ENCODE data around the gene ATP6V1C2.
"Not testable (repeated sequence)": the region's sequence is repeated elsewhere in the genome, so short reads cannot be mapped to it uniquely, and the experiment has no call there.

Gene ATP6V1C2

GRCh38 chr2:10790228-10790973, 69.0 kb downstream of the ATP6V1C2 start:
- DNase-seq, result no peak

- no peak for DNase-seq
Measured at GRCh38 chr2:10792001-10792634, 70.7 kb downstream of the ATP6V1C2 start.

GRCh38 chr2:10792660-10793400, 71.4 kb downstream of the ATP6V1C2 start:
- no peak for DNase-seq

GRCh38 chr2:10793816-10794215, 72.4 kb downstream of the ATP6V1C2 start:
- DNase-seq, result no peak

- DNase-seq, result no peak
Measured at GRCh38 chr2:10794876-10795275, 73.4 kb downstream of the ATP6V1C2 start.

GRCh38 chr2:10795508-10796046, 74.1 kb downstream of the ATP6V1C2 start:
- no peak for DNase-seq

- no peak for DNase-seq
Measured at GRCh38 chr2:10796703-10797102, 75.3 kb downstream of the ATP6V1C2 start.

GRCh38 chr2:10798783-10799182, 77.4 kb downstream of the ATP6V1C2 start:
- no peak for DNase-seq

GRCh38 chr2:10800163-10800562, 78.7 kb downstream of the ATP6V1C2 start:
- DNase-seq, result no peak

GRCh38 chr2:10802657-10803056, 81.2 kb downstream of the ATP6V1C2 start:
- DNase-seq, result no peak

- DNase-seq, result not testable (repeated sequence)
Measured at GRCh38 chr2:10805990-10806389, 84.6 kb downstream of the ATP6V1C2 start.

- no peak for DNase-seq
Measured at GRCh38 chr2:10806543-10806942, 85.1 kb downstream of the ATP6V1C2 start.

- DNase-seq, result no peak
Measured at GRCh38 chr2:10810202-10811161, 89.1 kb downstream of the ATP6V1C2 start.

- no peak for DNase-seq
Measured at GRCh38 chr2:10811517-10811916, 90.1 kb downstream of the ATP6V1C2 start.

GRCh38 chr2:10812362-10813162, 91.1 kb downstream of the ATP6V1C2 start, which contains the start of gene PDIA6:
Gene PDIA6 (minus strand): TSS chr2:10812785. CDS start chr2:10812696, 89 bp downstream.
- peak; percentile 92 for DNase-seq

- not testable (repeated sequence) for DNase-seq
Measured at GRCh38 chr2:10813163-10814138, 92.0 kb downstream of the ATP6V1C2 start.

GRCh38 chr2:10814142-10814541, 92.7 kb downstream of the ATP6V1C2 start:
- DNase-seq, result no peak

- DNase-seq, result no peak
Measured at GRCh38 chr2:10814571-10815331, 93.3 kb downstream of the ATP6V1C2 start.

GRCh38 chr2:10817413-10817812, 96.0 kb downstream of the ATP6V1C2 start:
- DNase-seq, result no peak
